IPS-15b (cell line): ENCODE results near the gene MSANTD7.

Experiments used
- H3K27me3 ChIP-seq: one replicate; pipeline ENCODE4 v1.6.1; 2013; ENCODE audit warnings: low read length; ENCODE audit not compliant: control insufficient read depth, insufficient read depth
- H3K36me3 ChIP-seq: one replicate; pipeline ENCODE4 v1.6.1; 2013; ENCODE audit warnings: low read length; ENCODE audit not compliant: control insufficient read depth, insufficient read depth
- H3K4me1 ChIP-seq: one replicate; pipeline ENCODE4 v1.6.1; 2013; ENCODE audit warnings: mild to moderate bottlenecking, low read length; ENCODE audit not compliant: control insufficient read depth, insufficient read depth
- H3K4me3 ChIP-seq: one replicate; pipeline ENCODE4 v1.5.1; 2013; ENCODE audit warnings: low read depth, low read length
- H3K9ac ChIP-seq: one replicate; pipeline ENCODE4 v1.6.1; 2013; ENCODE audit warnings: low read depth, mild to moderate bottlenecking, low read length
- H3K9me3 ChIP-seq: one replicate; pipeline ENCODE4 v1.6.1; 2013; ENCODE audit warnings: mild to moderate bottlenecking, low read length; ENCODE audit not compliant: control insufficient read depth, insufficient read depth

The MSANTD7 gene

GRCh38 chr10:14873090-14873760 lies 35.1 kb downstream of the MSANTD7 start:
- Histone ChIP-seq H3K9me3 (no peaks in the 10 kb centered on the region), H3K4me1 (peaks cover 8% of the 10 kb centered on the region), H3K36me3 (no peaks in the 10 kb centered on the region), H3K4me3 (no peak overlapping the region), H3K9ac (no peak overlapping the region), H3K27me3 (no peaks in the 10 kb centered on the region)

DNA sequence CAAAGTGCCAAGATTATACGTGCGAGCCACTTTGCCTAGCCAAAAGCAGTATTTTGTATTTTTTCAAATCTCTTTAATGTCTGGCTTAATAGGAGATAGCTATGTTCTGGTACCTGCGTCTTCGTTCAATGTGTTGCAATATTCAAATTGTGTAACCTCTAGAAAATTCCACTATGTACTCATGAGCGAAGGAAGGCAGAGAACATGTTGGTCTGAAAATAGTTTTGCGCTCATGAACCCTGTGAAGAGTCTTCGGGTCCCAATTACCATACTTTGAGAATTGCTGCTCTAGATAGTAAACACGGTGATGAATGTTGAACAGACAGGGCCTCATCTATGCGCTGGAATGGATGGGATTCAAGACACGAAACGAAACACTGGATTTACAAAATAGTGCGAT lies 37.8 kb downstream of the MSANTD7 start:
- H3K9ac ChIP-seq, result no peak overlapping the region
- H3K9me3 ChIP-seq, result no peaks in the 10 kb centered on the region

DNA sequence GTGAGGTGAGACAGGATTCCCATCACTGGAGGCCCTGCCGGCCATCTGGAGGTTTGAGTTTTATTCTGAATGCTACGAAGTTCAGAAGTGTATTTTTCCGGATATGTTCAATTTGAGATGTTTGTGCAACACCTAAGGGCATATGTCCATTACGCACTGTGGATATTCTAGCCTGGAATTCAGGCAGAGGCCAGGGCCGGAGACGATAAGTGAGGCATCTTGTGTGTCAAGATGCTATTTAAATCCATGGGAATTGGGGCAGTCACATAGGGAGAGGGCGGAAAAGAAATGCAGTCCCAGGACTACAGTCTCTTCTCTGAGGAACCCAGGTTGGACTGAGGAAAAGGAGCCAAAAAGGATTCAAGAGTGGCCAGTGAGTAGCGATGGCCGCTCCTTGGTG lies 38.7 kb downstream of the MSANTD7 start:
- Histone ChIP-seq H3K4me3 (peak overlapping the region; percentile 93), H3K4me1 (peaks cover 8% of the 10 kb centered on the region), H3K27me3 (no peaks in the 10 kb centered on the region), H3K36me3 (no peaks in the 10 kb centered on the region), H3K9ac (no peak overlapping the region), H3K9me3 (no peaks in the 10 kb centered on the region)

More for the DNA sequence above, 37.8 kb downstream of the MSANTD7 start:
- Histone ChIP-seq H3K27me3 (no peaks in the 10 kb centered on the region), H3K4me3 (no peak overlapping the region), H3K4me1 (peaks cover 8% of the 10 kb centered on the region), H3K36me3 (no peaks in the 10 kb centered on the region)

DNA sequence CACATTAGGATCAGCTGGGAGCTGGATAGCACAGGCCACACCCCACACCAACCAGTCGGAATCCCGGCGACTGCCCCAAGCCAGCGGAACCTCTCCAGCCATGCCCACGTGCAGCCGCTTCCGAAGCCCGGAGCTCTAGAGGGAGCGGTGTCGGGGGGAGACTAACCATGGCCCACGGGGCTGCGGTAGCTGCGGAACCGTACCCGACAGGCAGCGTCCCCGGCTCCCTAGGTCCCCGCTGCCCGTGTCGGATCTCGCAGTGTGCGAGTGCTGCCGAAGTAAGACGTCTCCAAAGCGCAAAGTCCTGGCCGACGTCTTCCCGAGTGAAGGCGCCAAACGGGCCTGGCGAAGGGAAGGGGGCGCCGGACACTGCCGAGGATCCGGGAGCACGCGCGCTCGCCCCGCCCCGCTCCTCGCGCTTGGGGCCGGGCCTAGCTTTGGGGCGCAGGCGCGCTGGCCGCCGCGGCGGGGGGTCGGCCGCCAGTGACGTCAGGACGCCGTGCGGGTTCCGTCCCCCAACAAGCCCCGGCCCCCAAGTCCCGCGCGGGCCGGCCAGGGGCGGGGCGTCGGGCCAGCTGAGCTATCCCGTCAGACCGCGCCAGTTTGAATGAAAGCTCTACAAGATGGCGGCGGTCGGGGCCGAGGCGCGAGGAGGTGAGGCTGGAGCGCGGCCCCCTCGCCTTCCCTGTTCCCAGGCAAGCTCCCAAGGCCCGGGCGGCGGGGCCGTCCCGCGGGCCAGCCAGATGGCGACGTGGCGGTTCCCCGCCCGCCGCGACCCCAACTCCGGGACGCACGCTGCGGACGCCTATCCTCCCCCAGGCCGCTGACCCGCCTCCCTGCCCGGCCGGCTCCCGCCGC lies 40.4 kb downstream of the MSANTD7 start, which contains the start of gene SUV39H2:
TSS of gene SUV39H2 (plus strand) at position 601 of the 858 bp plus-strand sequence. CDS start at position 624, 23 bp downstream.
- Histone ChIP-seq H3K9me3 (no peaks in the 10 kb centered on the region), H3K27me3 (no peaks in the 10 kb centered on the region), H3K4me1 (peaks cover 8% of the 10 kb centered on the region), H3K9ac (peak within 1 kb of the TSS; percentile 88), H3K36me3 (no peaks in the 10 kb centered on the region), H3K4me3 (peak within 1 kb of the TSS; percentile 93)

GRCh38 chr10:14879124-14879927 lies 41.2 kb downstream of the MSANTD7 start:
- H3K36me3 ChIP-seq, result no peaks in the 10 kb centered on the region
- peak overlapping the region; percentile 88 for H3K9ac ChIP-seq
- H3K4me1 ChIP-seq, result peaks cover 8% of the 10 kb centered on the region
- H3K27me3 ChIP-seq, result no peaks in the 10 kb centered on the region
- H3K9me3 ChIP-seq, result no peaks in the 10 kb centered on the region
- H3K4me3 ChIP-seq, result peak overlapping the region; percentile 79

- H3K9ac ChIP-seq, result no peak overlapping the region
- peaks cover 8% of the 10 kb centered on the region for H3K4me1 ChIP-seq
- peak overlapping the region; percentile 79 for H3K4me3 ChIP-seq
- H3K9me3 ChIP-seq, result no peaks in the 10 kb centered on the region
- H3K36me3 ChIP-seq, result no peaks in the 10 kb centered on the region
- H3K27me3 ChIP-seq, result no peaks in the 10 kb centered on the region
These were observed 41.8 kb downstream of the MSANTD7 start for GRCh38 chr10:14879928-14880193.

DNA sequence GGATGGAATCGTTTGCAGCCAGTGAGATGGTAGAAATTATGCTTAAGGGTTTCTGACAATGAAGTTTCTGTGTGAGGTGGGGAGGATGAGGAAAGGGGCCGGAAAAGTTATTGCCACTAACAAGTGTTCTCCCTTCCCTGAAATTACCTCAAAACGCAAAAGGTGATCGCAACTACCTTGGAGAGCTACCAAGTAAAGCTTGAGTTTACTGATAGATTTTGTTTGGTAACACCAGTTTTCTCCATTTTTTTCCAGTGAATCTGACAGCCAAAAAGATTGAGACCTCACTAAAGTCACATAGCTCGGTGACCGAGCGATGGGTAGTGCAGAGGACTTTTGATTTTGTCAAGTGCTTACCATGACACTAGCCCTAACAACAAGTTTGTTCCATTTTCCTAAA lies 42.1 kb downstream of the MSANTD7 start:
- H3K4me3 ChIP-seq, result peak overlapping the region; percentile 79
- H3K9ac ChIP-seq, result no peak overlapping the region
- H3K27me3 ChIP-seq, result no peaks in the 10 kb centered on the region
- H3K4me1 ChIP-seq, result peaks cover 8% of the 10 kb centered on the region
- H3K36me3 ChIP-seq, result no peaks in the 10 kb centered on the region
- H3K9me3 ChIP-seq, result no peaks in the 10 kb centered on the region

GRCh38 chr10:14884082-14884481 lies 46.0 kb downstream of the MSANTD7 start:
- Histone ChIP-seq H3K9ac (no peak overlapping the region), H3K27me3 (no peaks in the 10 kb centered on the region), H3K4me3 (no peak overlapping the region), H3K9me3 (no peaks in the 10 kb centered on the region), H3K4me1 (no peaks in the 10 kb centered on the region), H3K36me3 (peaks cover 5% of the 10 kb centered on the region)
